Measurements from ENCODE around the gene CD79A.

CD79A gene

DNA sequence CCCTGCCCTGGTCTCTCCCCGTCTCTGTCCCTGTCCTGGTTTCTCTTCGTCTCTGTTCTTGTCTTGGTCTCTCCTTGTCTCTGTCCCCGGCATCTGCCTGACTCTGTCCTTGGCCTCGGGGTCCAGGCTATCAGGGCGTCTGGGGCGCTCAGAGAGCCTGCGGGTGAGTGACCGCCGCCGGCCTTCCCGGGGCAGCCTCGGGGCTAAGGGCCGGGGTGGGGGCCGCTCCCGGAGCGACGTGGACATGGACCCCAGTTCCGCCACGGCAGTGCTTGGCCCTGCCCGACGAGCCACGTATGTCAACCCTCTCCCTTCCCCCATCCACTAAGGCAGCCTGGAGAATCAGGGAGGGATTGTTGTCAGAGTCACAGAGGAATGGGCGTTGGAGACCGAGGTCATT is 20.7 kb downstream of the CD79A start:
- DNase-seq (ENCODE audit: low read depth) = no peak
- TF ChIP-seq, protein P1, sequence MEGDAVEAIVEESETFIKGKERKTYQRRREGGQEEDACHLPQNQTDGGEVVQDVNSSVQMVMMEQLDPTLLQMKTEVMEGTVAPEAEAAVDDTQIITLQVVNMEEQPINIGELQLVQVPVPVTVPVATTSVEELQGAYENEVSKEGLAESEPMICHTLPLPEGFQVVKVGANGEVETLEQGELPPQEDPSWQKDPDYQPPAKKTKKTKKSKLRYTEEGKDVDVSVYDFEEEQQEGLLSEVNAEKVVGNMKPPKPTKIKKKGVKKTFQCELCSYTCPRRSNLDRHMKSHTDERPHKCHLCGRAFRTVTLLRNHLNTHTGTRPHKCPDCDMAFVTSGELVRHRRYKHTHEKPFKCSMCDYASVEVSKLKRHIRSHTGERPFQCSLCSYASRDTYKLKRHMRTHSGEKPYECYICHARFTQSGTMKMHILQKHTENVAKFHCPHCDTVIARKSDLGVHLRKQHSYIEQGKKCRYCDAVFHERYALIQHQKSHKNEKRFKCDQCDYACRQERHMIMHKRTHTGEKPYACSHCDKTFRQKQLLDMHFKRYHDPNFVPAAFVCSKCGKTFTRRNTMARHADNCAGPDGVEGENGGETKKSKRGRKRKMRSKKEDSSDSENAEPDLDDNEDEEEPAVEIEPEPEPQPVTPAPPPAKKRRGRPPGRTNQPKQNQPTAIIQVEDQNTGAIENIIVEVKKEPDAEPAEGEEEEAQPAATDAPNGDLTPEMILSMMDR (conservative IDR thresholded peaks at IDR 0.05; ENCODE audit: low read depth, low read length) = no peak
- no peak overlapping the region for H3K4me3 ChIP-seq (ENCODE audit: low read length)

DNA sequence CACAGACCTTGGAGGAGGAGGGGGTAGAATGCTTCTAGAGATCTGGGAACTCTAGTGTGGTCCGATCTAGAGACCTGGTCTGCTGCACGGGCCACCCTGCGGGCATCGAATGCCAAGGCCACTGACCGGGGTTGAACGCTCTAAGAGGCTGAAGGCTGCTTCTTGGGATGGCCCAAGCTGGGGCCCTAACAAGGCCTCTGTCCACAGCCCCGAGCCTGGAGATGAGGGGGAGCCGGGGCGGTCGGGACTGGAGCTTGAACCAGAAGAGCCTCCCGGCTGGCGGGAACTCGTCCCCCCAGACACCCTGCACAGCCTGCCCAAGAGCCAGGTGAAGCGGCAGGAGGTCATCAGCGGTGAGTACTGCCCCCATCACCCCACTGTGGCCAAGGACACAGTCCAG is 21.2 kb downstream of the CD79A start:
- no peak overlapping the region for H3K4me3 ChIP-seq (ENCODE audit: low read length)
- no peak for DNase-seq (ENCODE audit: low read depth)

DNA sequence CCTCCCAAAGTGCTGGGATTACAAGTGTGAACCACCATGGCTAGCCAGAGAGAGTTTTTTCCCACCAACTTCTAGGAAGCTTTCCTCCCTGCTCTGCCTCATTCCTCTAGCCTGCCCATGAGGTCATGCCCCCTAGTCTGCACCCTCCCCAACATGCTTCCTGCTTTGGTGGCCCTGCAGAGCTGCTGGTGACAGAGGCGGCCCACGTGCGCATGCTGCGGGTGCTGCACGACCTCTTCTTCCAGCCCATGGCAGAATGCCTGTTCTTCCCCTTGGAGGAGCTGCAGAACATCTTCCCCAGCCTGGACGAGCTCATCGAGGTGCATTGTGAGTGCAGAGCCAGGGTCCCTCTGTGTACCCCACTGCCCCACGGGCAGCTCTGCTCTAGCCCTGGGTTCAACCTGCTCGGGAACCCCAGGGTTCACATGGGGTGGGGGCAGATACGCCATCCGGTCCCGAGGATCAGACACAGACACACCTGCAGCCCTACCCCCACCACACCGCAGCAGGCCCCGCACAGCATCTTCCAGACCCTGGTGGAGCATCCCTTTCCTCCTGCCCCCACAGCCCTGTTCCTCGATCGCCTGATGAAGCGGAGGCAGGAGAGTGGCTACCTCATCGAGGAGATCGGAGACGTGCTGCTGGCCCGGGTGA is 24.8 kb downstream of the CD79A start:
- no peak overlapping the region for H3K4me3 ChIP-seq (ENCODE audit: low read length)
- TF ChIP-seq, protein P1 (conservative IDR thresholded peaks at IDR 0.05; ENCODE audit: low read depth, low read length) = no peak
- no peak for DNase-seq (ENCODE audit: low read depth)

More for the DNA sequence above, 21.2 kb downstream of the CD79A start:
- TF ChIP-seq, protein P1 (conservative IDR thresholded peaks at IDR 0.05; ENCODE audit: low read depth, low read length) = no peak

DNA sequence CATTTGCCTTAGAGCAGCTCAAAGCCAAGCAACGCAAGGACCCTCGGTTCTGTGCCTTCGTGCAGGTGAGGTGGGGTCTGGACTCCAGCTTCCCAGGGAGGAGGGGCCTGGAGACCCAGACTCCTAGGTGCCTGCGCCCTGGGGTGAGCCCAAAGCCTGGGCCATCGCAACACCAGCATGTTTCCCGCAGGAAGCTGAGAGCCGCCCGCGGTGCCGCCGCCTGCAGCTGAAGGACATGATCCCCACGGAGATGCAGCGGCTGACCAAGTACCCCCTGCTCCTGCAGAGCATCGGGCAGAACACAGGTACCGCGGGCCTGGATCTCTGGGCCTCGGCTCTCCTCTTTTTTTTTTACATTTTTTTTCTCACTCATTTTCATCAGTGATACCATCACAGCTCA is 25.5 kb downstream of the CD79A start:
- H3K4me3 ChIP-seq (ENCODE audit: low read length) = no peak overlapping the region
- no peak for DNase-seq (ENCODE audit: low read depth)
- TF ChIP-seq, protein P1 (conservative IDR thresholded peaks at IDR 0.05; ENCODE audit: low read depth, low read length) = no peak

DNA sequence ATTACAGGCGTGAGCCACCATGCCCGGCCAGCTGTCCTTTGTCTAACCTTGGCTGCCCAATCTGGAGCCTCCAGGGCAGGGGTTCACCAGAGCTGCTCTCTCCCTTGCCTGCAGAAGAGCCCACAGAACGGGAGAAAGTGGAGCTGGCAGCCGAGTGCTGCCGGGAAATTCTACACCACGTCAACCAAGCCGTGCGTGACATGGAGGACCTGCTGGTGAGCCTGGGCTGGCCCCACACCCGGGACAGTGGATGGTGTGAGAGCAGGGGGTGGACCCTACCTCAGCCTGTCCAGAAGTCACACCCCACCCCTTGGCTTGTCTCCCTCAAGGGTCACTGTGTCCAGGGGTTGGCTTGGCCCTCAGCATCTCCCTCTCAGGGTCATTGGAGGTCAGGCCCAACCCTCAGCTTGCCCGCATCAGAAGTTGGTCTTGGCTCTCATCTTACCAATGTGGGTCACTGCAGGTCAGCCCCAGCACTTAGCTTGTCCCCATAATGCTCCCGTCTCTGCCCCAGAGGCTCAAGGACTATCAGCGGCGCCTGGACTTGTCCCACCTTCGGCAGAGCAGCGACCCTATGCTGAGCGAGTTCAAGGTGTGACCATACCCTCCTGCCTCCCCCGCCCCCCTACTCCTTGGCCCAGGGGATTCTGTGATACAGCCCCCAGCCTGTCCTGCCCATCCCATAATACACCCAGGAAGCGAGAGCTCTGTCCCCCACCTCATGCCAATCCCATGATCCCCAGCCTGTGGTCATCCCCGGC is 26.3 kb downstream of the CD79A start:
- no peak overlapping the region for H3K4me3 ChIP-seq (ENCODE audit: low read length)
- no peak for DNase-seq (ENCODE audit: low read depth)
- TF ChIP-seq, protein P1 (conservative IDR thresholded peaks at IDR 0.05; ENCODE audit: low read depth, low read length) = no peak

DNA sequence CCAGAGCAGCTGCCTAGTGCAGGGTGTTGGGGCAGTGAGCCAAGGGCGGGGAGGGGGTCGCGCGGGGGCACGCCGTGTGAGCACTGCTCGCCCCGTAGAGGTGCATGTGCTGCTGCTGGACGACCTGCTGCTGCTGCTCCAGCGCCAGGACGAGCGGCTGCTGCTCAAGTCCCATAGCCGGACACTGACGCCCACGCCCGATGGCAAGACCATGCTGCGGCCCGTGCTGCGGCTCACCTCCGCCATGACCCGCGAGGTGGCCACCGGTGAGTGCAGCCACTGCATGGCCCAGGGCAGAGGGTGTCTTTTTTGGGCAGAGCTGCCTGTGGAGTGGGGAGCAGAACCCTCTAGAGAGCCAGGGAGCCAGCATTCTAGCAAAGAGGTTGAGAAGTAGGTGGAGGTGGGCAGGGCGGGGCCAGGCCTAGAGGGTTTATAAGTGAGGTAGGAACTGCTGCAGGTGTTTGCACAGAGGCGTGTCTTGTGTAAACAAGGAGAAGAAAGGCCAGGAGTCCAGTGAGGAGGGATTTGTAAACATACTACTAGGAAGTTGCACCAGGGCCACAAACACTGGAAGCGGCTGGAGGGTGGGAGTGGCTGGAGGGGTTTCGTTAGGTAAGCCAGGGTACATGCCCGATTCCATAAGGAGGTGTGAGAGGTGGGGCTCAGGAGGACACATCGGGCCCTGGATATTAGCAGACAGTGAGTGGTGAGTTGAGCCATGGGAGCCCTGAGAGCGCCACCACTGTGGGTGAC is 27.2 kb downstream of the CD79A start:
- no peak overlapping the region for H3K4me3 ChIP-seq (ENCODE audit: low read length)
- TF ChIP-seq, protein P1 (conservative IDR thresholded peaks at IDR 0.05; ENCODE audit: low read depth, low read length) = no peak
- DNase-seq (ENCODE audit: low read depth) = no peak

Measured in retinal pigment epithelial cell (primary cell).